Measurements from ENCODE around the gene SRRT.
"Not testable (repeated sequence)": the region's sequence is repeated elsewhere in the genome, so short reads cannot be mapped to it uniquely, and the experiment has no call there.

Gene SRRT

DNA sequence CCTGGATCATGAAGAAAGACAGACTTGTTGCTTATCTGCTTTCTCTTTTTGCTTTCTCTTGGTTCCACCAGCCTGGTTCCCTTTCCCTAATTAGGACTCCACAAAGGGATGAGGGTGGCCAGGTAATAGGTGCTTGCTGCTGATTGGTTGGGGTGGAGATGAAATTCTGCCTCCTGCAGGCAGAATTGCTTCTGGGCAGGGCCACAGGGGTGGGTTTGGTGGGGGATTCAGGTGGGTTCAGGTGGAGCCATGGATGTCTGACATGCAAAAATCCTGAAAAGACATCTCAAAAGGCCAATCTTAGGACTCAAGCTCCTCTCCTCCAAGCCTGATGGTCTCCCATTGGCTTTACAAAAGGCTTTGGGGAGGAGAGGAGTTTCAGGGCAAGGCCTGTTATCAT lies 46.1 kb downstream of the SRRT start:
- no peak overlapping the region for H3K4me3 ChIP-seq (replicated peaks; ENCODE audit: low read depth, low read length)
- DNase-seq (ENCODE audit: low read depth), result no peak
- TF ChIP-seq, protein P1, sequence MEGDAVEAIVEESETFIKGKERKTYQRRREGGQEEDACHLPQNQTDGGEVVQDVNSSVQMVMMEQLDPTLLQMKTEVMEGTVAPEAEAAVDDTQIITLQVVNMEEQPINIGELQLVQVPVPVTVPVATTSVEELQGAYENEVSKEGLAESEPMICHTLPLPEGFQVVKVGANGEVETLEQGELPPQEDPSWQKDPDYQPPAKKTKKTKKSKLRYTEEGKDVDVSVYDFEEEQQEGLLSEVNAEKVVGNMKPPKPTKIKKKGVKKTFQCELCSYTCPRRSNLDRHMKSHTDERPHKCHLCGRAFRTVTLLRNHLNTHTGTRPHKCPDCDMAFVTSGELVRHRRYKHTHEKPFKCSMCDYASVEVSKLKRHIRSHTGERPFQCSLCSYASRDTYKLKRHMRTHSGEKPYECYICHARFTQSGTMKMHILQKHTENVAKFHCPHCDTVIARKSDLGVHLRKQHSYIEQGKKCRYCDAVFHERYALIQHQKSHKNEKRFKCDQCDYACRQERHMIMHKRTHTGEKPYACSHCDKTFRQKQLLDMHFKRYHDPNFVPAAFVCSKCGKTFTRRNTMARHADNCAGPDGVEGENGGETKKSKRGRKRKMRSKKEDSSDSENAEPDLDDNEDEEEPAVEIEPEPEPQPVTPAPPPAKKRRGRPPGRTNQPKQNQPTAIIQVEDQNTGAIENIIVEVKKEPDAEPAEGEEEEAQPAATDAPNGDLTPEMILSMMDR (IDR thresholded peaks at IDR 0.05; ENCODE audit: low read length, missing control alignments), result no peak

DNA sequence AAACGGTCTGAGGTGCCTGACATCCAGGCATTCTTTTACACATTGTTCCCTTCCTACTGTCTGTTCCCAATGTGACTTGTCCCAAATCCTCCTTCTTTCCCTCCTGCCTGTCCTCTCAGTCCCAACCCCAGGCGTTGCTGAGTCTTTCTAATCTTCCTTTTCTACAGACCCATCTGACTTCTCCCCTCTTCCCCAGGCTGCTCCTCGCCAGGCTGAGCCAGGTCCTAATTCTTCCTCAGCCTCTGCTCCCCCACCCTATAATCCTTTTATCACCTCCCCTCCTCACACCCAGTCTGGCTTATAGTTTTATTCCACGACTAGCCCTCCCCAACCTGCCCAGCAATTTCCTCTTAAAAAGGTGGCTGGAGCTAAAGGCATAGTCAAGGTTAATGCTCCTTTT lies 48.7 kb downstream of the SRRT start:
- not testable (repeated sequence) for DNase-seq (ENCODE audit: low read depth)

DNA sequence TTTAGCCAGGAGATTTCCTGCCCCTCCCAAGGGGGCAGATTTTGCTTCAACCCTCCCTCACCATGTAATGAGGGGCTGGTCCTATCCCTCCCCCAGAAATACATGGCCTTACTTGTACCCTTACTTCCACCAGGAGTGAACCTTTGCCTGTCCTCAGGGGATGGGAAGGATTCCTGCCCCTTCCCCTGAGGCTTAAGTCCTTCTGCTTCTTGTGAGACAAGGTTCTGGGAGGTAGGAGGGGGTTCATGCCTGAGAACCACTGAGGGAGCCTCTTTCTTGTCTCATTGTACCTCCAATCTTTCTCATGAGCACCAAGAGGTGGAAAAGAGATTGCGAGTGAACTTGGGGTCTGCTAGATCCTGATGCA lies 54.9 kb downstream of the SRRT start:
- no peak for DNase-seq (ENCODE audit: low read depth)
- H3K4me3 ChIP-seq (replicated peaks; ENCODE audit: low read depth, low read length), result no peak overlapping the region
- TF ChIP-seq, protein P1 (IDR thresholded peaks at IDR 0.05; ENCODE audit: low read length, missing control alignments), result no peak

More for the DNA sequence above, 48.7 kb downstream of the SRRT start:
- not testable (repeated sequence) for H3K4me3 ChIP-seq (replicated peaks; ENCODE audit: low read depth, low read length)

DNA sequence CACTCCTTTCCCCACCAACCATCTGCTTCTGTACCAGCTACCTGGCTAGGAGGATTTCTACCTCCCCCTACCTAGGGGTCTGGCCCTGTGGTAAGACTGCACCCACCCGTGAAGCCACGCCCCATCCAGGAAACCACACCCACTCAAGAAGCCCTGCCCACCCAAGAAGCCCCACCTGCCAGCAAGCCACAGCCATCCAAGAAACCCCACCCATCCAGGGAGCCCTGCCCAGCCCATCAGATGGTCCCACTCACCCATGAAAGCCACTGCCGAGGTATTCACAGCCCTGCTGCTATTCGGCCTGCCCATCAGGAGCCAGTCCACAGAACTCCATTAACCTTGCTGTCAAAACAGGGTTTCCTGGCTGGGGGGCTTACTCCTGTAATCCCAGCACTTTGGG lies 58.8 kb downstream of the SRRT start:
- TF ChIP-seq, protein P1 (IDR thresholded peaks at IDR 0.05; ENCODE audit: low read length, missing control alignments), result no peak
- no peak for DNase-seq (ENCODE audit: low read depth)
- H3K4me3 ChIP-seq (replicated peaks; ENCODE audit: low read depth, low read length), result no peak overlapping the region

DNA sequence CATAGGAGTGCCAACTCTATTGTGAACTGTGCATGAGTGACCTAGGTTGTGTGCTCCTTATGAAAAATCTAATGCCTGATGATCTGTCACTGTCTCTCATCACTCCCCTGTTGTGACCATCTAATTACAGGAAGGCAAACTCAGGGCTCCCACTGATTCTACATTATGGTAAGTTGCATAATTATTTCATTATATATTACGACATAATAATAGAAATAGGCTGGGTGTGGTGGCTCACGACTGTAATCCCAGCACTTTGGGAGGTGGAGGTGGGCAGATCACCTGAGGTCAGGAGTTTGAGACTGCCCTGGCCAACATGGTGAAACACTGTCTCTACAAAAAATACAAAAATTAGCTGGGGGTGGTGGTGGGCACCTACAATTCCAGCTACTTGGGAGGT lies 60.5 kb downstream of the SRRT start:
- DNase-seq (ENCODE audit: low read depth); H3K4me3 ChIP-seq (replicated peaks; ENCODE audit: low read depth, low read length): not testable (repeated sequence)

DNA sequence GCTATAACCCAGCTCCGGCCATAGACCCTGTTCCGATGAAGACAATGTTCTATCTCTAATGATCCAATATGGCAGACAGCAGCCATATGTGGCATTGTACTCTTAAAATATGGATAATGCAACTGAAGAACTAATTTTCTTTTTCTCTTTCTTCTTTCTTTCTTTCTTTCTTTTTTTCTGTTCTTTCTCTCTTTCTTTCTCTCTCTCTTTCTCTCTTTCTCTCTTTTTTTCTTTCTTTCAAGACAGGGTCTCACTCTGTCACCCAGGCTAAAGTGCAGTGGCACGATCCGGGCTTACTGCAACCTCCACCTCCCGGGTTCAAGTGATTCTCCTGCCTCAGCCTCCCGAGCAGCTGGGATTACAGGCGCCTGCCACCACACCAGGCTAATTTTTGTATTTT lies 61.3 kb downstream of the SRRT start:
- DNase-seq (ENCODE audit: low read depth); H3K4me3 ChIP-seq (replicated peaks; ENCODE audit: low read depth, low read length): not testable (repeated sequence)

Data from fibroblast of pulmonary artery (primary cell).